Brain microvascular endothelial cell (primary cell): ENCODE results near the gene PALLD.

Experiments used
- DNase-seq: peaks from one replicate; pipeline ENCODE4 v3.0.0-alpha.2; 2020
- H3K27ac ChIP-seq: fragments of 250-450 bp; sonication (Bioruptor Pico); 2 replicates; pipeline ENCODE4 v1.5.1; 2020; ENCODE audit warnings: mild to moderate bottlenecking, moderate library complexity
- H3K27me3 ChIP-seq: fragments of 250-450 bp; sonication (Bioruptor Pico); replicated peaks from 2 replicates; pipeline ENCODE4 v1.5.1; 2020; ENCODE audit warnings: mild to moderate bottlenecking
- H3K36me3 ChIP-seq: fragments of 250-450 bp; sonication (Bioruptor Pico); replicated peaks from 2 replicates; pipeline ENCODE4 v1.5.1; 2020; ENCODE audit warnings: mild to moderate bottlenecking
- H3K4me3 ChIP-seq: 2 replicates; pipeline ENCODE4 v1.5.1; 2011; ENCODE audit warnings: low read depth, mild to moderate bottlenecking, control low read depth, low read length, moderate library complexity
- in situ Hi-C: cut with HindIII; loops from 2 replicates; pipeline ENCODE4 v1.10.0; 2017; ENCODE audit warnings: low sequenced_read_pairs, low pct_ligation_motif_present
- TF ChIP-seq, protein P1 (sequence below): IDR thresholded peaks from 2 replicates; pipeline ENCODE4 v1.5.1; 2011; ENCODE audit warnings: low read depth, mild to moderate bottlenecking, moderate library complexity, low read length, control low read depth, inconsistent platforms; ENCODE audit errors: missing control alignments

Gene PALLD

DNA sequence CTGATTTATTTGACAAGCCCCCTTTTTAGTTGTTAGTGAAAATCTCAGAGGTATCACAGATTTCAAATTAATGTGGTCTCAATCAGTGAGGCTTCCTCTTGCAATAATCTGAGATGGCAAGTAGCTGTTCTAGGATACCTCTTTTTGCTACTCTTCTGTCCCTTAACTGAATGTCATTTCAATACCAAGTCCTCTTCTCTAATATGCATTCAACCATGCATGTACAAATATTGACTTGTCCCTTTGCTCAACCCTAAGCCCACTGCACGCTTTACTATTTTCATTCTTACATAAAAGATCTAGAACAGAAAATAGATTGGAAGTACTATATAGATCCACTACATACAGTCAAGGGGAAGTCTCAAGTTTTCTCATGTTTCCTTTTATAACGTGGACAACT lies 349.0 kb downstream of the PALLD start:
- DNase-seq: no peak
- in situ Hi-C loops: no loop called here
- no peak overlapping the region for H3K4me3 ChIP-seq
- peaks cover 11% of the 10 kb centered on the region for H3K36me3 ChIP-seq
- no peaks in the 10 kb centered on the region for H3K27me3 ChIP-seq
- no peak overlapping the region for H3K27ac ChIP-seq
- TF ChIP-seq, protein P1, sequence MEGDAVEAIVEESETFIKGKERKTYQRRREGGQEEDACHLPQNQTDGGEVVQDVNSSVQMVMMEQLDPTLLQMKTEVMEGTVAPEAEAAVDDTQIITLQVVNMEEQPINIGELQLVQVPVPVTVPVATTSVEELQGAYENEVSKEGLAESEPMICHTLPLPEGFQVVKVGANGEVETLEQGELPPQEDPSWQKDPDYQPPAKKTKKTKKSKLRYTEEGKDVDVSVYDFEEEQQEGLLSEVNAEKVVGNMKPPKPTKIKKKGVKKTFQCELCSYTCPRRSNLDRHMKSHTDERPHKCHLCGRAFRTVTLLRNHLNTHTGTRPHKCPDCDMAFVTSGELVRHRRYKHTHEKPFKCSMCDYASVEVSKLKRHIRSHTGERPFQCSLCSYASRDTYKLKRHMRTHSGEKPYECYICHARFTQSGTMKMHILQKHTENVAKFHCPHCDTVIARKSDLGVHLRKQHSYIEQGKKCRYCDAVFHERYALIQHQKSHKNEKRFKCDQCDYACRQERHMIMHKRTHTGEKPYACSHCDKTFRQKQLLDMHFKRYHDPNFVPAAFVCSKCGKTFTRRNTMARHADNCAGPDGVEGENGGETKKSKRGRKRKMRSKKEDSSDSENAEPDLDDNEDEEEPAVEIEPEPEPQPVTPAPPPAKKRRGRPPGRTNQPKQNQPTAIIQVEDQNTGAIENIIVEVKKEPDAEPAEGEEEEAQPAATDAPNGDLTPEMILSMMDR: no peak

DNA sequence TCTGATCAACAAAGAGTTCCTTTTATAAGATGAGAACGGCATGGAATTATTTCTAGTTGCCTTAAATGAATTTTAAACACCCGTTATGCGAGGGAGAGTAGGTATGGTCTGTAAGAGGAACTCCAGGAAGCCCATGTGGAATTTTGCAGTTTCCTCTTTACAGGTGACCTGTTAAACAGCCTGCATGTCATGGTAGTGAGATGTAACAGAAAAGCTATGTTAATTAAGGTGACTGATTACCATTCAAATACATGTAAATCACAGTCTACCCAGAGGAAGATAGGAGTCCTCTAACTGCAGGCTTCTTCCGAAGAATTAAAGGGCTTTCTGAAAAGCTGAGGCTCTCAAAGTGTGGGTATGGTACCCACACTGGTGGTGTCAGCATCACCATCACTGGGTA lies 349.6 kb downstream of the PALLD start:
- TF ChIP-seq, protein P1: no peak
- Histone ChIP-seq H3K36me3 (peaks cover 11% of the 10 kb centered on the region), H3K27me3 (no peaks in the 10 kb centered on the region), H3K27ac (no peak overlapping the region), H3K4me3 (no peak overlapping the region)
- in situ Hi-C loops: no loop called here
- DNase-seq: no peak

DNA sequence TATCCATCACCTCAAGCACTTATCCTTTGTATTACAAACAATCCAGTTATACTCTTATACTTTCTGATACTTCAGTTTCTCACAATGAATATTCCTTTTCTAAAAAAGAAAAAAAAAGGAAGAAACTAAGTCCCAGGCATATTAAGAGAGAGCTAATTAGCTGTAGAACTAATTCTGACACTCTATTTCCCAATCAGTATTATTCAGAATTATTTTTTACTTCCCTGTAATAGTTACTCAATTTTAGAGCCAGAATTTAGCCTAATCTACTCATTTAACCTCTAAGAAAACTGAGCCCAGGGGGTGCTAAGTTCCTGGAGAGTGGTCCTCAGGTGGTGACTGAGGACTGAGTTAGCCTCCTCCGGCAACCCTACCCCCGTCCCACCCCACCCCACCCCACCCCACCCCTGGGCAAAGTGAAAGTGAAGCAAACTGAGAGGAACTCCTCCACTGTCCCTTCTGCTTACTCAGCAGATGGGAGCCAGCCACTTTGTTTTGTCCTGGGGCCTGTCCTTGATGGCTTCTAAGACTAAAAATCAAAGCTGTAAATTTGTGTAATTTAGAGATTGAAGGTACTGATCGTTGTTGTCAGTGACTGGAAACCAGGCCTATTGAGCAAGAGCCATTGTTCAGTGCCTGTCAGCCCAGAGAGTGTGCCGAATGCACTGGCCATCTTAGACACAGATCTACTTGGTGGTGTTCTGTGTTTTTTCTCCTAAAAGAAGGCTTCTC lies 351.1 kb downstream of the PALLD start:
- no peak overlapping the region for H3K4me3 ChIP-seq
- in situ Hi-C loops: no loop called here

DNA sequence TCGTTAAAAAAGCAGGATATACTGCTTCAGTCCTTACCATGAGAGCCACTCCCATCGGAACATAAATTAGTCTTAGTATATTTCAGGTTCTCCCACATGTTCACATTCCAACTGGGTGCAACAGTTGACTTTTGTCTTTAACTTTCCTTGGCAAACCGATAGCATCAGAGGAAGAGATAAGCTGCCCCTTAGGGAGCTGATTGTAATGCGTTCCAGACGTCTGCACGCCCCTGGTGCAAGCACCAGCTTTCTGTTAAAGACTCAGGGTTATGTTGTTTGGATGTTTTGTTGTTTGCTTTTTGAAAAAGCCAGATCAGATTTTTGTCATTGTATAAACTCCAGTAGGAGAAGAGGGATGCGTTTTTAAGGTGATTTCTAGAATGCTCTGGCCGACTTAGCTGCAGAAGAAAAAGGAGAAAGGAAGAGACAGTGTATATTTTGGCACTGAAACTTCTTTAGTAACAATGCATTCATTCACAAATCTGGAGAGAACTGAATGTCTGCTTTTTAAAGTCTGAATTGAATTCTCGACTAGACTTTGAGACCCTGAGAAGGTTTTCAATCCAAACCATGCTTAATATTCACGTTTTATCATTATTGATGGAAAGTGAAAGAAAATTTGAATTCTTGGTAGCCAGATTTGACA lies 352.3 kb downstream of the PALLD start:
- H3K27ac ChIP-seq: peak overlapping the region; percentile 69
- H3K27me3 ChIP-seq: no peaks in the 10 kb centered on the region
- peaks cover 13% of the 10 kb centered on the region for H3K36me3 ChIP-seq
- no peak overlapping the region for H3K4me3 ChIP-seq
- TF ChIP-seq, protein P1: no peak
- in situ Hi-C loops: no loop called here
- peak; percentile 79 for DNase-seq

More for the DNA sequence above, 351.1 kb downstream of the PALLD start:
- Histone ChIP-seq H3K27me3 (no peaks in the 10 kb centered on the region), H3K36me3 (peaks cover 11% of the 10 kb centered on the region), H3K27ac (peak overlapping the region; percentile 69)
- TF ChIP-seq, protein P1: no peak
- no peak for DNase-seq

DNA sequence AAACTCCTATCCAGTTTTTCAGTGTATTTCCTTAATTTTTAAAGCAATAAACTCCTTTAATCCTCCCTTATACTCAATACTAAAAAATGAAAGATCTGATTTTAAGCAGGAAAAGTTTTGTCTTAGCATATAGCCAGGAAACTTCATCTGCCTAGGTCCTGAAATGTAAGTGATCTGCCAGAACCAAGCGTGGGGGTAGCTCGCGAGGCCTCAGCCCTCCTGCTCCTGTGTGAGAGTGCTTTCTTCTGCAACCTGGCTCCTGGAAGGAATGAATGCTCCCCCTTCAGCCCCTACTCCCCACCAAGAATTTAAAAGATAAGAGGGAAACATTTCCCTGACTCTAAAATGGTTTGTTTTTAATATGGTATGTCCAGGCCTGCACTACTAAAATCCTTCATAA lies 353.1 kb downstream of the PALLD start:
- no peak for DNase-seq
- no peaks in the 10 kb centered on the region for H3K27me3 ChIP-seq
- no peak overlapping the region for H3K4me3 ChIP-seq
- peak overlapping the region; percentile 69 for H3K27ac ChIP-seq
- peaks cover 19% of the 10 kb centered on the region for H3K36me3 ChIP-seq
- TF ChIP-seq, protein P1: no peak
- in situ Hi-C loops: no loop called here

DNA sequence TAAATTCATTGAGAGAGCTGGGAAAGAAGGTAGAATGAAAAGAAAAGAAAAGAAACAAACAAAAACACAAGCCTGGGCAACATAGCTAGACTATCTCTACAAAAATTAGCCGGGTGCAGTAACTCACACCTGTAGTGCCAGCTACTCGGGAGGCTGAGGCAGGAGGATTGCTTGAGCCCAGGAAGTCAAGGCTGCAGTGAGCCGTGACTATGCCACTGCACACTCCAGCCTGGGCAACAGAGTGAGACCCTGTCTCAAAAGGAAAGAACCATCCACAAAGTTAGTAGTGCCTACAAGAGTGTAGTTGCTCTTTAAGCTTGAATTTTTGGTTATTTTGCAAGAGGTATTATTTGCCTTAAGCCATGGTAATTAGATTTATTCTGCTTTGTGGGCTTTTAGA lies 355.5 kb downstream of the PALLD start:
- no peaks in the 10 kb centered on the region for H3K27me3 ChIP-seq
- no peak overlapping the region for H3K4me3 ChIP-seq
- TF ChIP-seq, protein P1: no peak
- H3K27ac ChIP-seq: no peak overlapping the region
- H3K36me3 ChIP-seq: peaks cover 29% of the 10 kb centered on the region
- in situ Hi-C loops: no loop called here
- DNase-seq: no peak
